Rectal smooth muscle tissue (tissue), 1 donor: ENCODE results near the gene TNFRSF13B.
"Not testable (repeated sequence)": the region's sequence is repeated elsewhere in the genome, so short reads cannot be mapped to it uniquely, and the experiment has no call there.

Experiments used
- H3K27ac ChIP-seq: one replicate; pipeline ENCODE4 v1.7.0; 2013; ENCODE audit warnings: low read depth, low read length, inconsistent platforms
- H3K27me3 ChIP-seq: one replicate; pipeline ENCODE4 v1.7.0; 2013; ENCODE audit warnings: low read length; ENCODE audit not compliant: control insufficient read depth, insufficient read depth
- H3K36me3 ChIP-seq: one replicate; pipeline ENCODE4 v1.7.0; 2013; ENCODE audit warnings: low read length; ENCODE audit not compliant: control insufficient read depth, insufficient read depth
- H3K4me1 ChIP-seq: one replicate; pipeline ENCODE4 v1.7.0; 2013; ENCODE audit warnings: low read length; ENCODE audit not compliant: control insufficient read depth, insufficient read depth
- H3K4me3 ChIP-seq: one replicate; pipeline ENCODE4 v1.7.0; 2013; ENCODE audit warnings: low read length
- H3K9ac ChIP-seq: one replicate; pipeline ENCODE4 v1.7.0; 2013; ENCODE audit warnings: low read length

Gene TNFRSF13B

DNA sequence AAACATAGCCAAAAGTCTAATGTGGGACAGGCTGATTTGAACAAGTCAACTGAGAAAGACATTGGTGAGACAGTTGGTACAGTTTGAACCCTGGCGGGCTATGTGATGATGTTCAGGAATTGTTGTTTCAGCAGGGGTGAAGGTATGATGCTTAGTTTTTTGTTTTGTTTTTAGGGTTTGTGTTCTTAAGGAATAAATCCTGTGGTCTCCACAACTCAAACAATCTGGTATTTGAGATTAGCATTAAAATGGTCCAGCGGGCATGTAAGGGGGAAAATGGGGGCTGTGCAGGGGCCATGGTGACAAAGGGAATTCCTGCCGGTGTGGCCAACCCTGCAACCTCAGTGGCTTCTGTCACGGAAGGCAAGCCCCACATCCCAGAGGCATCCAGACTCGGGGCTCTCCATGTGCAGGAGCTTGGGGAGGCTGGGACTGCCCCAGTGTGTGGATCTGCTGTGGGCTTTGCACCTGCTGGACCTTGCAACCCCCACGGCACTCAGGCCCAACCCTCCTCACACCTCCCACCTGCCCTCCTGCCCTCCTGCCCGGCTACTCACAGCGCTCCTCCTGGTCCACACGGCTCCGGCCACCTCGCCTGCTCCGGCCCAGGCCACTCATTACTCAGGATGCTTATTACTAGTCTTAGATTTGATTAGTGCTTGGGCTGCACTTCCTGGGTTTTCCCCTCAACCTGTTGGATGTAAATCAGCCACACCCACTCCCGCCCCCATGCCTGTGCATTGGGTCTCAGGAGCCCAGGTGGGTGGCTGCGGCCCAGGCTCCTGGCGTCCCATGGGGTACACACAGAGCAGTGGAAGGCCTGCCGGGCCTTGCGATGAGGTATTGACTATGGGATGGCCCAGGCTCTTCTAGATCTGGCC lies at the start of gene TNFRSF13B:
TNFRSF13B (minus strand) TSS at position 661 of the 881 bp plus-strand sequence; CDS start at position 618, 43 bp downstream.
- Histone ChIP-seq H3K27me3 (no peaks in the 10 kb centered on the region), H3K27ac (no peak within 1 kb of the TSS), H3K4me3 (no peak within 1 kb of the TSS), H3K4me1 (no peaks in the 10 kb centered on the region), H3K9ac (no peak within 1 kb of the TSS), H3K36me3 (no peaks in the 10 kb centered on the region)

DNA sequence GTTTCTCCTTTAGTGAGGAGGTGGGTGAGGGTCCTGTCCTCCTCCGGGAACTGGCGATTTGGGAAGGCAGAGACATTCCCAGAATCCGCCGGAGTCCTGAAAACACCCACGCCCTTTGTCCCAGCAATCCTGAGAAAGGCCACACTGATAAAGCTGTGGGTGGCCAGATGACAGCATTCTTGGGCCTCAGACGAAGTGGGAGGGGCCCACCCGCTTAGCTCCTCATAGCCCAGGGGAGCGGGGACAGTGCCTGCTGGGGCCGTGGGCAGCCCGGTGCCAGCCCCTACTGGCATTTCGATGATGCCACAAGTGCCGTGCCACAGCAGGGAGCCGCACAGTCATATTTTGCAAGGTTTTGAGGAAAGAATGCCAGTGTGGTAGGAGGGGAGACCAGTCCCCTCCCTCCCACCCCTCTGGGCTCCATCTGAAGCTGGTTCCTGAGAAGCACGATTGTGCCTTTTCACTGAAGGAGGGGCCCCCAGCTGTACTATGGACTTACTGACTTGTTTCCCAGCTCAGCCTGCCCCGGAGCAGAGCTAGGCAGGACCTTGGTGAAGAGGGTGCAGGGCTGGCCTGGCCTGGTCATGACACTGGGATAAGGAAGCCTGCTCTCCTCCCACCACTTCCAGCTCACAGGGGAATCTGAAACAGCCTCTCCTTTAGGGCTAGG lies 49.4 kb upstream of the TNFRSF13B start:
- no peaks in the 10 kb centered on the region for H3K4me1 ChIP-seq
- H3K9ac ChIP-seq: no peak overlapping the region
- H3K27me3 ChIP-seq: no peaks in the 10 kb centered on the region
- no peak overlapping the region for H3K27ac ChIP-seq
- no peak overlapping the region for H3K4me3 ChIP-seq
- no peaks in the 10 kb centered on the region for H3K36me3 ChIP-seq

DNA sequence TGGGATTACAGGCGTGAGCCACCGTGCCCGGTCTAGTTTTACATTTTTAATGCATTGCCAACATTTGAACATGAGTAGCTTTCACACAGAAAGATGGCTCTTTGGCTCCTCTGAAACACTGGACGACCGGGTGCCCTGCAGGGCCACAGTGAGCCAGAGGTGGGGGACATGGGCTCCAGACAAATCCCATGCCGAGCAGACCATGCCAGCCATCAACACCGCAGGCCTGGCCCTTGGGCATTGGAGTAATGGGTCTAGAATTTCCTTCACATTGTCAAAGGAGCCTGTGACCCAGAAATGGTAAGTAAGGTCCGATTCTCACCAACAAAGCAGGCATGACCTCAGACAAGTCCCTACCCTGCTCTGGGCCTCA lies 48.9 kb upstream of the TNFRSF13B start:
- H3K4me1 ChIP-seq: no peaks in the 10 kb centered on the region
- H3K36me3 ChIP-seq: no peaks in the 10 kb centered on the region
- H3K9ac ChIP-seq: no peak overlapping the region
- H3K27me3 ChIP-seq: no peaks in the 10 kb centered on the region
- H3K27ac ChIP-seq: no peak overlapping the region
- H3K4me3 ChIP-seq: no peak overlapping the region

DNA sequence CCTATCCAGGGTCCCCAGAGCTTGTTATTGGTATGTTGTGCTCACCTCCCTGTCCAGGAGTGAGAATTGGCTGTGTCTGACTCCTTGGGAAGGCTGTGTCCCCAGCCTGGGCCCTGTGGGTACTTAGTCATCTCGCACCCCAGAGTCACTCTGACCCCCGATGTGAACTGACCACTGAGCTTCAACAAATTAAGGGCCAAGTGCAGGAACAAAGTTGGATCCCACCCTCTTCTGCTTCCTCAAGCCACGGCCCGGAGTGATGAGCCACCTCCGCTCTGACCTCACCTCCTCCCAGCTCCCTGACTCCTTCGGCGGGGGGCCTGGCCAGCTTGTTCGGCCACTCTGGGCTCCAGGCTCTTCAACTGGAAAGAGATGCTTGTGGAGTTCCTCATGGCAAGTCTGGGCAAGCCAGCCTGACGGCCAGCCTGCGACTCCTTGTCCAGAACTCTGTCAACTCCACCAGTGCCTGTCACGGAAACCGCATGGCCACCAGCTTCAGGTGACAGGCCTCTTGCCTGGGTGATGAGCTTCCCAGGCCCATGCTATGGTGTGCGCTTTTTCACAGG lies 48.1 kb upstream of the TNFRSF13B start:
- Histone ChIP-seq H3K4me1 (no peaks in the 10 kb centered on the region), H3K27ac (no peak overlapping the region), H3K9ac (no peak overlapping the region), H3K36me3 (no peaks in the 10 kb centered on the region), H3K4me3 (no peak overlapping the region), H3K27me3 (no peaks in the 10 kb centered on the region)

DNA sequence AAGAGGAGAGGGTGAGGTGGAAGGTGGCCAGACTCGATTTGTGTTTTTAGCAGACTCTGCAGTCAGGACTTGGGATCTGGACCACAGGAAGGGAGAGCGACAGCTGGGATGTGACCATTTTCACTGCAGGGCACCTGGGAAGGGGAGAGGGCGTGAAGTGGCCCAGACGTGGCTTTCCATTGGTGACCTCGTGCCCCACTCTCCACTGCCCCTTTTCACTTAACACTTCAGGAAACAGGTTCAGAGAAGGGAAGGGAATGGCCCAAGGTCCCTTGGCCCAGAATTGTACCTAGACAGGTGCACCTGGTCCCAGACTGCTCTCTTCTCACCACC lies 47.5 kb upstream of the TNFRSF13B start:
- Histone ChIP-seq H3K9ac (no peak overlapping the region), H3K4me3 (no peak overlapping the region), H3K27ac (no peak overlapping the region), H3K36me3 (no peaks in the 10 kb centered on the region), H3K27me3 (no peaks in the 10 kb centered on the region), H3K4me1 (no peaks in the 10 kb centered on the region)

DNA sequence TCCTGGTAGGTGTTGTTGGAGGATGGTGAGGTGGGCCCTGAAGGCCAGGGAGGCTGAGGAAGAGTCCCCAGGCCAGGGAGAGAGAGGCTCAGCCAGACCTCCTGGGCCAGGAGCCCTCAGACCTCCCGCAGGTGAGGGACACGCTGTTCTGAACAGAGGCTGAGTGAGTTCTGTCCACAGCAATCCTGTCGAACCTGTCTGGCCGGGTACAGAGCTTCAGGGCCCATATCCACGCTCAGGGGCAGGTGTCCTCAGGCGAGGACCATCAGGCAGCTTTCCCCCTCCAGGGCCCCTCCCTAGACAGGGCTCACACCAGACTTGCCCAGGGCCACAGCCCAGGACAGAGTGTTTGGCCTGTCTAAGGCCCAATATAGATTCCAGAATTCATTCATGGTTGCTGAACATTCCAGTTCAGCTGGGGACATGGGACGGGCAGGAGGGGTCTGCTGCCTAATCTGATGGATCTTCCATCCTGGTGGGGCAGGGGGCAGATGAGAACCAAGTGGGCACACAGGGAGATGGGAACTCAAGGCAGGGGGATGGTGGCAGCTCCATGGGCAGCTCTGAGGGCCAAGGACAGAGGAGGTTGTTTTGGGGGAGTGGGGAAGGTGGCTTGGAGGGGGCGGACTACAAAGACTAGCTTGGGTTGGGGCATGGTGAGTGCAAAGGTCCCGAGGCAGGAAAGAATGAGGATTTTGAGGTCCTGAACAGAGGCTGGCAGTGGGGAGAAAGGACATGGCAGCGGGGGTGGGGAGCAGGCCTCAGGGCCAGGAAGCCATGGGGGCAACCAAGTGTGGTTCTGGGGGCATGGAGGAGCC lies 46.9 kb upstream of the TNFRSF13B start:
- H3K9ac ChIP-seq: no peak overlapping the region
- no peak overlapping the region for H3K4me3 ChIP-seq
- no peaks in the 10 kb centered on the region for H3K4me1 ChIP-seq
- H3K27ac ChIP-seq: no peak overlapping the region
- H3K27me3 ChIP-seq: no peaks in the 10 kb centered on the region
- no peaks in the 10 kb centered on the region for H3K36me3 ChIP-seq

DNA sequence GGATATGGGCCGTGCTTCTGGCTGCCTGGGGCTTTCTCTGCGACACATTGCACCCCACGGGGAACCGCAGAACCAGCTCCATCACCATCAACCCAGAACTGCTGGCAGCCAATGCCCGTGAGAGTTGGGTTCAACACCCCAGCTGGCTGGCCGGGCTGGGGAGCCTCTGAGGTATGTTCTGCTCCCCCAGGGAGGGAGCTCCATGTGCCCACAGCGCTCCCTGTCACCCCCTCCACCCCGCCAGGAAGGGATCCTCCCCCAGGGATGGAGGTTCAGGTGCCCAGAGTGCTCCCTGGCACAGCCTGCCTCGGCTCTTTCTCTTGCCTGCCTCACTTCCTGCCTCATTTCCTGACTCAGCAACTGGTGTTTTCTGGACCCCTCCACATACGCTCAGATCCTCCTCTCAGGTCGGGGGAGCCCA lies 46.1 kb upstream of the TNFRSF13B start:
- Histone ChIP-seq H3K4me3 (no peak overlapping the region), H3K4me1 (no peaks in the 10 kb centered on the region), H3K9ac (no peak overlapping the region), H3K27ac (no peak overlapping the region), H3K36me3 (no peaks in the 10 kb centered on the region), H3K27me3 (no peaks in the 10 kb centered on the region)

DNA sequence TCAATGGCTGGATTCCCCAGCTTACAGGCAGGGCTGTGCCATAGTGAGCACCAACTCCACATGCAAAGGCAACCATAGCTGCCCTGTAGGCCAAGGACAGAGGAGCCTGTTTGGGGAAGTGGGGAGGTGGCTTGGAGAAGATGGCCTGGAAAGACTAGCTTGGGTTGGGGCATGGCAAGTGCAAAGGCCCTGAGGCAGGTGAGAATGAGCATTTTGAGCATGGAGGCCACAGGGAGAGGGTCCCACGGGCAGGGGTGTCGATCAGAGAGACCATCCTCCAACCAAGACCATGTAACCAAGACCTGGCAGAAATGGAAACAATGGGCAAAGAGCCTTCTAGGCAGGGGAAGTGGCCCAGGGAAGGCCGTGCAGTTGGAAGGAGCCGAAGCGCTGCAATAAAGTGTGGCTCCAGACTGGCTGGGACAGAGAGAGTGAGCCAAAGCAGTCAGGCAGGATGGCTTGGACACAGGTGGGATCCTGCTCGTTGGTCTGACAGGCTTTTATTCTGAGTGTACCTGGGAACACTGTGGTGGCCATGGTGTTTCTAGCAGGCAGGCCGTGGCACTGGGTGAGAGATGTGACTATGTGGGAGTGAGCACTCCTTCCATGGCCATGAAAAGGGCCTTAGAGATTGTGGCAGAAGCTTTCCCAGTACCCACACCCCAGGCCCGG lies 45.6 kb upstream of the TNFRSF13B start:
- Histone ChIP-seq H3K9ac (no peak overlapping the region), H3K4me3 (no peak overlapping the region), H3K27me3 (no peaks in the 10 kb centered on the region), H3K36me3 (no peaks in the 10 kb centered on the region), H3K27ac (no peak overlapping the region), H3K4me1 (no peaks in the 10 kb centered on the region)

DNA sequence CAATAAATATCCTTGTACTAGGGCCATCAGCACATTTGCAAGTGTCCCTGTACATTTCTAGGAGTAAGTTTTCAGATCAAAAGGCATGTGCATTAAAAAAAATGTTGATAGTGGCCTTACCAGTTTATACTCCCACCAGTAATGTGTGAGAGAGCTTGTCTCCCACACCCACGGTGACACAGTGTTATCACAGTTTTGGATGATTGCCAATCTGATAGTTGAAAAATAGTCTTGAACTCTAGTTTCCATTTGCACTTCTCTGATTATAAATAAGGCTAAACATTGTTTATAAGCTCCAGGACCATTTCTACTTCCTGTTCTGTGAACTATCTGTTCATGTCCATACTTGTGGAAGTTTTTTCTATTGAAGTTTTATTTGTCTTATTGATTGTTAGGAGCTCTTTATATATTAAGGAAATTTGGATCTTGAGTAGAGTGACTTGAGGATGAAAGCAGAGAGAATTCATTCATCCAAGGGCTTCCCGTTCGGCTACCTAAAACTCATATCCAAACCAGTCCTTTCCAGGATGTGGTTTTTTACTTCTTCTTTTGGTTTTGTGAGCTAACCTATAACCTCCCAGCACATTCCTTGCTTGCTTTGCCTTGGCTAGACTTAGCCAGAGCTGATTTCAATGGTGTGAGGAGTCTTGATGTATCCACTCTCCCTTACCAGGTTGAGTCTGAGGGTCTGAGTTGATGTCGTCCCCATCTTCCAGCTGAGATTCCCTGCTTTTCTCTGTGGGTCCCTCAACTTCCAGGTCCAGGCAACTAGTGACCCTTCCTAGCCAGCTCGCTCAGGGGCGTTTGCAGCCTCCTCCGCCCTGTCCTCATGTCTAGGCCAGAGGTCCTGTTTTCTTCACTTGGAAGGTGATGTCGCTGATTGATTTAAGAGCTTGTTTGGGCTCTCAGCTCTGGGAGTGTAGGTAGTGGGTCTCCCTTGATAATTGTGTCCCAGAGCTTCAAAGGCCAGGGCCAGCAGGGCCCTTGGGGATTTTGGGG lies 44.6 kb upstream of the TNFRSF13B start:
- not testable (repeated sequence) for H3K9ac ChIP-seq, H3K27ac ChIP-seq, H3K4me3 ChIP-seq, H3K36me3 ChIP-seq, H3K4me1 ChIP-seq, H3K27me3 ChIP-seq

DNA sequence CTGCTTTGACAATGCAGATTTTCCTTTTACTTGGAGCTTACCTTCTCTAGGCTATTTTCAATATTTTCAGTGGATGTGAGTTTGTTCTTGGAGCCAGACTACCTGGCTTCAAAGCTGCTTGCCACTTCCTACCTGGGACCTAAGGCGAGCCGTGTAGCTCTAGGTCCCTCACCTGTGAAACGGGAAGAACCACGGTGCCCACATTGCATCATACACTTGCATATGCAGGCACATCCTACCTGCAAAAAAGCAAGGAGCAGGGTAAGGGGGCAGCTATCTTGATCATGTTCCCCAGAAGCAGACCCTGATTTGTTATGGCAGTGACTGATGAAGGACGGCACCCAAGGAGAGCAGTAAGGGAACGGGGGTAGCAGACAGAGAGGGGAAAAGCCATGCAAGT lies 43.3 kb upstream of the TNFRSF13B start:
- Histone ChIP-seq H3K36me3 (no peaks in the 10 kb centered on the region), H3K27me3 (no peaks in the 10 kb centered on the region), H3K27ac (no peak overlapping the region), H3K9ac (no peak overlapping the region), H3K4me3 (no peak overlapping the region), H3K4me1 (no peaks in the 10 kb centered on the region)

DNA sequence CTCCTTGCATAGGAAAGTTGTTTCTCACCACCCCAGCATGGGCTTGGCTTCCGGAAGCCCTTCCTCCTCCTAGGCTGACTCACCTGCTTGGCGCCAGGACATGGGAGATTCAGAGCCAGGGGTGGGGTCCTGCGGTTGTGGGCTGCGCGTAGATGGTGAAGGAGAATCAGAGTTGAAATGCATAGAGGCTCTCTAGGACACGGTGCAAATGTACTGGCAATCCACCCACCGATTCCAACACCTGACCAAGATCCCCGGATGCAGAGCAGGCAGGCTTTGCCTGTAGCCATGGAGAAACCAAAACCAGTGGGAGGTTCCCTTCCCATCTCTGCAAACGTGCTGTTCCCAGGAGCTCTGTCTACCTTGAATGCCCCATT lies 42.8 kb upstream of the TNFRSF13B start:
- not testable (repeated sequence) for H3K4me1 ChIP-seq, H3K4me3 ChIP-seq, H3K27ac ChIP-seq, H3K36me3 ChIP-seq, H3K27me3 ChIP-seq, H3K9ac ChIP-seq
